AG04450 (cell line): Measurements from ENCODE around the gene IFT57. TPM values are rescaled to one million over a fixed set of nuclear protein-coding genes. Genes with fewer than 3 reads are reported as not detected.

Source experiments
- CTCF ChIA-PET: fragments of 300-600, 350-600 bp; formaldehyde crosslinking; extraction: SDS; loops from one replicate; lab custom pipeline; 2022; ENCODE audit warnings: antibody characterized with exemption, inconsistent platforms; lab: Charles Lee
- POLR2A ChIA-PET: fragments of 350-600 bp; formaldehyde crosslinking; extraction: SDS; loops from one replicate; lab custom pipeline; 2021; ENCODE audit warnings: antibody characterized with exemption, inconsistent platforms; lab: Yijun Ruan, JAX
- DNase-seq: peaks from one replicate; pipeline ENCODE4 v3.0.0-alpha.2; 2011; ENCODE audit warnings: low read depth, low spot score
- H3K27ac ChIP-seq: one replicate; pipeline ENCODE4 v1.5.1; 2012; ENCODE audit warnings: low read depth, low read length, control low read depth
- H3K27me3 ChIP-seq: one replicate; pipeline ENCODE4 v1.6.0; 2012; ENCODE audit warnings: low read length; ENCODE audit not compliant: control insufficient read depth, insufficient read depth
- H3K4me3 ChIP-seq: 2 replicates; pipeline ENCODE4 v1.5.1; 2011; ENCODE audit warnings: mild to moderate bottlenecking, low read depth, low read length, control low read depth
- H3K9me3 ChIP-seq: 2 replicates; pipeline ENCODE4 v1.5.1; 2012; ENCODE audit warnings: low read length; ENCODE audit not compliant: control insufficient read depth, insufficient read depth
- CTCF ChIP-seq: IDR thresholded peaks from 2 replicates; pipeline ENCODE4 v1.5.1; 2011; ENCODE audit warnings: low read depth, low read length, control low read depth, inconsistent platforms
- polyA plus RNA-seq: library from polyadenylated mRNA; depleted of rRNA; stranded (reverse); fragments of >200 nt; gene quantifications from 2 replicates; pipeline ENCODE4 v1.2.3, GENCODE V29; 2011

The IFT57 gene
- polyA plus RNA-seq, 1 experiment = 84.0 TPM

GRCh38 chr3:108133858-108134554, 88.2 kb downstream of the IFT57 start:
- ChIA-PET POLR2A (interaction anchor here (0.6 kb wide), 1 partner anchor 19 kb away, joined by 3 read pairs; no protein-coding TSS in a partner anchor), CTCF (no interaction called here)
- DNase-seq = no peak
- no peak overlapping the region for H3K4me3 ChIP-seq
- no peak overlapping the region for H3K27ac ChIP-seq
- H3K27me3 ChIP-seq = no peaks in the 10 kb centered on the region
- no peak for TF ChIP-seq CTCF
- no peaks in the 10 kb centered on the region for H3K9me3 ChIP-seq

GRCh38 chr3:108133048-108133369, 89.2 kb downstream of the IFT57 start:
- no peak for DNase-seq
- Histone ChIP-seq H3K27me3 (no peaks in the 10 kb centered on the region), H3K27ac (peak overlapping the region; percentile 47), H3K9me3 (no peaks in the 10 kb centered on the region), H3K4me3 (no peak overlapping the region)
- POLR2A ChIA-PET = interaction anchor here (0.6 to 0.7 kb wide), 3 partner anchors 20 to 487 kb away, joined by 3 to 4 read pairs (median 3); no protein-coding TSS in a partner anchor
- no peak for TF ChIP-seq CTCF
- CTCF ChIA-PET = interaction anchor here (1.0 to 1.1 kb wide), 2 partner anchors 20 to 345 kb away, joined by 4 to 6 read pairs; no protein-coding TSS in a partner anchor

- no peak for DNase-seq
- TF ChIP-seq CTCF = no peak
- CTCF ChIA-PET = interaction anchor here (1.0 to 1.1 kb wide), 2 partner anchors 346 to 421 kb away, joined by 3 read pairs; no protein-coding TSS in a partner anchor
- H3K9me3 ChIP-seq = no peaks in the 10 kb centered on the region
- H3K27me3 ChIP-seq = no peaks in the 10 kb centered on the region
- H3K4me3 ChIP-seq = no peak overlapping the region
- H3K27ac ChIP-seq = peak overlapping the region; percentile 71
- POLR2A ChIA-PET = interaction anchor here (0.7 to 1.0 kb wide), 2 partner anchors 89 to 91 kb away, joined by 3 to 5 read pairs; partner anchors contain the start of gene IFT57
Observed at GRCh38 chr3:108131475-108132134, 90.6 kb downstream of the IFT57 start.

GRCh38 chr3:108130701-108131474, 91.3 kb downstream of the IFT57 start:
- Histone ChIP-seq H3K27me3 (no peaks in the 10 kb centered on the region), H3K4me3 (no peak overlapping the region), H3K9me3 (no peaks in the 10 kb centered on the region), H3K27ac (peak overlapping the region; percentile 71)
- ChIA-PET CTCF (interaction anchor here (1.0 to 1.1 kb wide), 2 partner anchors 347 to 422 kb away, joined by 3 read pairs; no protein-coding TSS in a partner anchor), POLR2A (interaction anchor here (0.7 to 1.0 kb wide), 2 partner anchors 89 to 91 kb away, joined by 3 to 5 read pairs; partner anchors contain the start of gene IFT57)
- DNase-seq = peak; percentile 70
- no peak for TF ChIP-seq CTCF
